RPMI7951 (cell line): ENCODE results near the gene PCIF1. TPM values are rescaled to one million over a fixed set of nuclear protein-coding genes. Genes with fewer than 3 reads are reported as not detected.
"Not testable (repeated sequence)": the region's sequence is repeated elsewhere in the genome, so short reads cannot be mapped to it uniquely, and the experiment has no call there.

Experiments used
- DNase-seq: peaks from one replicate; pipeline ENCODE4 v3.0.0-alpha.2; 2012; ENCODE audit warnings: low read depth
- total RNA-seq: library from RNA; depleted of rRNA; stranded (reverse); fragments of >200 nt; shearing (Covaris generic); gene quantifications from 2 replicates; pipeline ENCODE4 v1.2.3, GENCODE V29; 2014; rRNA removed

Gene PCIF1
- total RNA-seq, 1 experiment from 2014 or later = 13.6 TPM

- DNase-seq = no peak
These were observed 60.4 kb downstream of the PCIF1 start for GRCh38 chr20:45994761-45995493.

- DNase-seq = not testable (repeated sequence)
These were observed 61.1 kb downstream of the PCIF1 start for GRCh38 chr20:45995495-45996097.

- DNase-seq = no peak
These were observed 62.7 kb downstream of the PCIF1 start for GRCh38 chr20:45997187-45997586.

Other genes with a start within 250 kb of the PCIF1 start
- not detected in 2 replicates for gene WFDC13, start 232.6 kb upstream of the PCIF1 start, total RNA-seq
- 0.88 and 3.5 TPM in 2 replicates for gene WFDC10B, start 229.7 kb upstream of the PCIF1 start, total RNA-seq
- not detected in 2 replicates for gene SPINT4, start 212.3 kb upstream of the PCIF1 start, total RNA-seq
- 3.6 and 8.8 TPM in 2 replicates for gene WFDC3, start 142.8 kb upstream of the PCIF1 start, total RNA-seq
- 44.1 and 51.4 TPM in 2 replicates for gene DNTTIP1, start 142.7 kb upstream of the PCIF1 start, total RNA-seq
- gene UBE2C, start 122.0 kb upstream of the PCIF1 start, total RNA-seq = 606 and 673 TPM in 2 replicates
- gene TNNC2, start 107.4 kb upstream of the PCIF1 start, total RNA-seq = 0.36 TPM in 1 of 2 replicates, not detected in the other
- 54.1 and 59.8 TPM in 2 replicates for gene SNX21, start 100.9 kb upstream of the PCIF1 start, total RNA-seq
- 102 and 119 TPM in 2 replicates for gene ACOT8, start 77.3 kb upstream of the PCIF1 start, total RNA-seq
- 9.3 and 9.4 TPM in 2 replicates for gene ZSWIM3, start 77.1 kb upstream of the PCIF1 start, total RNA-seq
- 17.0 and 20.4 TPM in 2 replicates for gene ZSWIM1, start 53.5 kb upstream of the PCIF1 start, total RNA-seq
- gene SPATA25, start 47.1 kb upstream of the PCIF1 start, total RNA-seq = 0.98 TPM in 1 of 2 replicates, not detected in the other
- 3.0 and 5.5 TPM in 2 replicates for gene NEURL2, start 43.5 kb upstream of the PCIF1 start, total RNA-seq
- gene CTSA, start 43.3 kb upstream of the PCIF1 start, total RNA-seq = 168 and 187 TPM in 2 replicates
- 36.8 and 47.1 TPM in 2 replicates for gene PLTP, start 22.5 kb upstream of the PCIF1 start, total RNA-seq
- gene ZNF335, start 37.5 kb downstream of the PCIF1 start, total RNA-seq = 11.9 and 12.0 TPM in 2 replicates
- 3.0 and 4.7 TPM in 2 replicates for gene MMP9, start 74.2 kb downstream of the PCIF1 start, total RNA-seq
- 0.96 TPM in 1 of 2 replicates, not detected in the other for gene SLC12A5, start 94.5 kb downstream of the PCIF1 start, total RNA-seq
- 14.7 and 15.1 TPM in 2 replicates for gene NCOA5, start 155.3 kb downstream of the PCIF1 start, total RNA-seq
- gene CD40, start 183.6 kb downstream of the PCIF1 start, total RNA-seq = 0.72 and 1.7 TPM in 2 replicates